HG02571 (cell line): ENCODE measurements around the gene ARHGAP10.
A peak's percentile ranks its signal among the peaks of the same experiment; 100 is the strongest.

Experiments used
- ATAC-seq: cut with Tn5 transposase; IDR thresholded peaks from one replicate; pipeline ENCODE4 v1.9.1; 2021; ENCODE audit warnings: mild to moderate bottlenecking, moderate library complexity; ENCODE audit not compliant: unreplicated experiment

ARHGAP10 gene

GRCh38 chr4:147943159-147943638 is 211.3 kb downstream of the ARHGAP10 start:
- ATAC-seq: peak; percentile 85

GRCh38 chr4:147944249-147944648 is 212.4 kb downstream of the ARHGAP10 start:
- no peak for ATAC-seq

- ATAC-seq: no peak
Measured at GRCh38 chr4:147944670-147945260, 212.9 kb downstream of the ARHGAP10 start.

GRCh38 chr4:147948336-147948735 is 216.4 kb downstream of the ARHGAP10 start:
- ATAC-seq: no peak

GRCh38 chr4:147950261-147950660 is 218.4 kb downstream of the ARHGAP10 start:
- no peak for ATAC-seq

GRCh38 chr4:147950841-147951240 is 219.0 kb downstream of the ARHGAP10 start:
- no peak for ATAC-seq

- ATAC-seq: no peak
Measured at GRCh38 chr4:147954850-147955249, 223.0 kb downstream of the ARHGAP10 start.

- ATAC-seq: no peak
Measured at GRCh38 chr4:147955827-147956558, 224.1 kb downstream of the ARHGAP10 start.

- no peak for ATAC-seq
Measured at GRCh38 chr4:147957446-147957845, 225.6 kb downstream of the ARHGAP10 start.

- no peak for ATAC-seq
Measured at GRCh38 chr4:147958057-147958456, 226.2 kb downstream of the ARHGAP10 start.

- no peak for ATAC-seq
Measured at GRCh38 chr4:147958489-147959065, 226.7 kb downstream of the ARHGAP10 start.

GRCh38 chr4:147960971-147961370 is 229.1 kb downstream of the ARHGAP10 start:
- ATAC-seq: no peak

GRCh38 chr4:147963839-147964238 is 232.0 kb downstream of the ARHGAP10 start:
- no peak for ATAC-seq

GRCh38 chr4:147964266-147964880 is 232.5 kb downstream of the ARHGAP10 start:
- no peak for ATAC-seq

GRCh38 chr4:147965056-147965455 is 233.2 kb downstream of the ARHGAP10 start:
- ATAC-seq: no peak

GRCh38 chr4:147965873-147966272 is 234.0 kb downstream of the ARHGAP10 start:
- ATAC-seq: no peak

GRCh38 chr4:147968641-147969040 is 236.8 kb downstream of the ARHGAP10 start:
- ATAC-seq: no peak

- no peak for ATAC-seq
Measured at GRCh38 chr4:147969573-147970385, 237.9 kb downstream of the ARHGAP10 start.

GRCh38 chr4:147971116-147971515 is 239.2 kb downstream of the ARHGAP10 start:
- ATAC-seq: no peak

- no peak for ATAC-seq
Measured at GRCh38 chr4:147975325-147975724, 243.4 kb downstream of the ARHGAP10 start.
